Measurements from ENCODE around the gene PLD1.

GRCh38 chr3:171758109-171758508, 52.2 kb downstream of the PLD1 start:
- TF ChIP-seq CTCF (IDR thresholded peaks at IDR 0.05) = no peak
- no peak for TF ChIP-seq POLR2A (IDR thresholded peaks at IDR 0.05)

All from tibial nerve (tissue), 3 donors.